Ramos (cell line): ENCODE results near the gene R3HDM2.

Source experiments
- in situ Hi-C: fragments of 300-500 bp; cut with MboI; formaldehyde crosslinking; loops from one replicate; pipeline ENCODE4 v1.14.3; 2022; ENCODE audit warnings: low sequenced_read_pairs; ENCODE audit not compliant: unreplicated experiment

R3HDM2 gene

DNA sequence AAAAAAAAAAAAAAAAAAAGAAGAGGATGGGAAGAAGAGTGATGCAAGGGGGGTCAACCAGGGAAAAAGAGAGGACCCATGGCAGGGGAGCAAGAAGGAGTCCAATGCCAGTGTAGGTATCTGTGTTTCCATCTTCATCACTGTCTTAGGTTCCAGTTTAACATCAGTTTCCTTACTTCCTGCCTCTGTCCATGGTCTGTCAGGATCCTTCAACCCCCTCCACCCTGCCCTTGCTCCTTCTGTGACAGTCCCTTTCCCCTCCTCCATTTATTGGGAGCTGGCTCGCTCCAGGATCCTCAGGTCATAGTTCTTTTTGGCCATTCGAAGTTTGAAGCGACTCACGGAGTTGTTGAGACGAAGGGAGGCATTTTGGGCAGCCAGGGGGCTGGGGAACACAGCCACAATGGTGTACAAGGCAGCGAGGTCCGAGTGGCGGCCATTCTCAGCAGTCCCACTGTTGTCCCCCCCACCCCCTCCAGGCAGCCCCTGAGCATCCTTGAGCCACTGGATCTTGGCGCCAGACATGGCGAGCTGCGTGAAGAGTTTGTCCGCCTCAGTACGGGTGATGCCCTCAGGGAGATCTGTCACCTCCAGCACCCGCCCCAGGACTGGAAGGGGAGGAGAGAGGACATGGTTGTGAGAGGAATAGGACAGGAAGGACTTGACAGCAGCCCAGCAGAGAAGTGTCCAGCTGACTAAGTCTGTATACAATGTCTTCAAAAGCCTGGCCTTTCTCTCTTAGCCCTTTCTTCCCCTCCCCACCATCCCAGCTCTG is 176.2 kb downstream of the R3HDM2 start:
- in situ Hi-C loops, result no loop called here

DNA sequence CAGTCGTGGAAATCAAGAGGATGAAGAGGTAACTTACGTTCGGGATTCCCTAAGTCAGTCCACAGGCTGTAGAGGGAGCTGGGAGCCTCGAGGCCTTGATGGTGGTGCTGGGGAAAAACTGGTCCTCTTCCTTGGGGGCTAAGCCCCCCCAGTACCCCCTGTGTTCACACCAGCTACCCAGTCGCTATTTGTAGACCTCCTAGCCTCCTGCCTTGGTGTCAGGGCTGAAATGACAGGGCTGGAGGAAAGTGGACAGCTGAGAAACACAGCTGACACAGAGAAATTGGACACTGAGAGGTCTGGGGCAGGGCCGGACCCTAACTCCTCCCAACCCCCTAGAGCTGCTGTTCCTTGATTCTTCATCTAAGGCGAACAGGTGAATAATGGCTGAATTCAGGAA is 179.9 kb downstream of the R3HDM2 start, which contains the start of gene STAC3:
STAC3 (minus strand) TSS at position 232 of the 400 bp plus-strand sequence. CDS start 1,551 bp downstream, outside the sequence.
- in situ Hi-C loops, result no loop called here

DNA sequence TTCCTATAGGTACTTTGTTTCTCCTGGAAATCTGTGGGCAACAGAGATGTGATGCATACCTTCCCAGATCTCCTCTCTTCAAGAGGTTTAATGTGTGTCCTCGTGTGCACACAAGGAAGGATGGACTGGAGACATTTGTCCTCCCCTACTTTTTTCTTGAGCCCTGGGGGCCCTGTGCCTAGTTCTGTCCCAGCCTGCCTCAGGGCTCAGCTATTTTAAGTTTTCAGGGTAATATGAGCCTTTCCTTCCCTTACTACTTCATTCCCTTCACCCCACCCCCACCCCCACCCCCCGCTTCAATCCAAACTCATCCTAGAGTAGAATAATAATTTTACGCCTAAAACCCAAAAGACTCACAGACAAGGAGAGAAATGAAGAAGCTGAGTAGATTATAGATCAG is 180.3 kb downstream of the R3HDM2 start:
- in situ Hi-C loops, result no loop called here

DNA sequence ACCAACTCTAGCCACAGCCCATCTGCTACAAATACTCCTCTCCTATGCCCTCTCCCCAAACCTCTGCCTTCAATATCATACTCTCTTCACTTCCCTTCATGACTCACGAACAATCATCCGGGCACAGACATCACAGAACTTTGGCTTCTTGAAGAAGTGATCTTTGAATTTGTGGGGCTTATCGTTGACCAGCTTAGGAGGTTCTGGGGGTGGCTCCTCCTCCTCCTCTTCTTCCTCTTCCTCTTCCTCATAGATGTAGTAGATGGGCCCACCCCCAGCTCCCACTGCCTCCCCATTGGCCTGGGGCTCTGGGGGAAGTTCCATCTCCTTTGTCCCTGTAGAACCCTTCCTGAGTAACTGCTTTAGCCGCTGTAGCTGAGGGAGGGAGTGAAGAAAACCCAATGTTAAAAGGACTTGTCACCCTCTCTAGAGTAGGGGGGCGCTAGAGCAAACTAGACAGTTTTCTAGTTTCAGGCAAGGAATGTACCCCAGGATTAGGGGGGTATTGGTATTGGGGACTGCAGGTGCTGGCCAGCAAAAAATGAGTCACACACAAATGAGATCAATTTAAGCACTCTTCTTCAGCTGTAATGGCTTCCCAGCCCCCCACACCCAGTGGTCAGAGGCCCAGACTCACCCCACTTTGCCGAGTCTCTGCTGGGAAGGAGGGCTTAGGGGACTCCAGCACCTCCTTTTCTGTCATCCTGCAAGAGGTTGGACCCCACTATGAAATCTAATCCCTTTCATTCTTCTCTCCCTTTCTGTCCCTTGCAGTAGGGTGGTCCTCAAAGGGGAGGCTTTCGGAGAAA is 181.7 kb downstream of the R3HDM2 start:
- in situ Hi-C loops, result loop anchor here (5.0 to 25.0 kb wide), 4 partner anchors 37 to 638 kb away; partner anchors contain the start of genes CDK4, CYP27B1, EEF1AKMT3 and GLI1

DNA sequence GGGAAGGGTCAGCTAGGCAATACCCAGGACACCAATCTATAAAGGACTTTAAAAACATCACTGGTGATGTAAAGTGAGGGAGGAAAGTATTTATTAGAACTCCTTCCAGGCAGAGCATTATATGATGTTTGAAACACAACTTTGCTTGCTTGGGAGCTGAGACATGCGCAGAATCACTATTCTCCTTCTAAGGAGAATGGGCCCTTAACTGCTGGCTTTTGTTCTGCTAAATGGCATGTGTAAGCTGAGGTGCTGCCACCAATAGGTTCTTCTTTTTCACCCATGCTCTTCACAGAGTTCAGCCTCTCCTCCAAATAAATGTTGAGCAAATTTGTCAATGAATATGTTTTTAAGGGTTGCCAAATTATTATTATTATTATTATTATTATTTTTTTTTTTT is 183.8 kb downstream of the R3HDM2 start:
- in situ Hi-C loops, result loop anchor here (5.0 to 25.0 kb wide), 4 partner anchors 35 to 640 kb away; partner anchors contain the start of genes CDK4, CYP27B1, EEF1AKMT3 and GLI1

DNA sequence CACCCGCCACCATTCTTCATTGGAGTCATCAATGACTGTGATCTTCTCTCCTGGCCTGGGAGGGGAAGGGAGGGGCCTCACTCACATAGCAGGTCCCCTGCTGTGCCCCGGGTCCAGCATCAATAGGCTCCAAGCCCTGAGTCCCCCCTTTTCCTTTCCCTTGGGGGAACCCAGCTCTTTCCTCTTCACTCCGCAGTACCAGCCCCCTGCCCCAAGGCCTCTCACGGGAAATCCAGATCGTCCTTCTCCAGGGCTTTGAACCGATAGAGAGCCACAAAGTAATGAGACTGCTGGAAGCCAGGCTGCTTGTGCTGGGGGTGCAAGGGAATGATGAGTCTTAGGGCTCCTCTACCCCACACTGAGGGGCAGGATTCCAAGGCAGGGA is 186.5 kb downstream of the R3HDM2 start:
- in situ Hi-C loops, result loop anchor here (25.0 kb wide), 3 partner anchors 218 to 643 kb away; partner anchors contain the start of genes CDK4, CYP27B1, EEF1AKMT3 and GLI1

DNA sequence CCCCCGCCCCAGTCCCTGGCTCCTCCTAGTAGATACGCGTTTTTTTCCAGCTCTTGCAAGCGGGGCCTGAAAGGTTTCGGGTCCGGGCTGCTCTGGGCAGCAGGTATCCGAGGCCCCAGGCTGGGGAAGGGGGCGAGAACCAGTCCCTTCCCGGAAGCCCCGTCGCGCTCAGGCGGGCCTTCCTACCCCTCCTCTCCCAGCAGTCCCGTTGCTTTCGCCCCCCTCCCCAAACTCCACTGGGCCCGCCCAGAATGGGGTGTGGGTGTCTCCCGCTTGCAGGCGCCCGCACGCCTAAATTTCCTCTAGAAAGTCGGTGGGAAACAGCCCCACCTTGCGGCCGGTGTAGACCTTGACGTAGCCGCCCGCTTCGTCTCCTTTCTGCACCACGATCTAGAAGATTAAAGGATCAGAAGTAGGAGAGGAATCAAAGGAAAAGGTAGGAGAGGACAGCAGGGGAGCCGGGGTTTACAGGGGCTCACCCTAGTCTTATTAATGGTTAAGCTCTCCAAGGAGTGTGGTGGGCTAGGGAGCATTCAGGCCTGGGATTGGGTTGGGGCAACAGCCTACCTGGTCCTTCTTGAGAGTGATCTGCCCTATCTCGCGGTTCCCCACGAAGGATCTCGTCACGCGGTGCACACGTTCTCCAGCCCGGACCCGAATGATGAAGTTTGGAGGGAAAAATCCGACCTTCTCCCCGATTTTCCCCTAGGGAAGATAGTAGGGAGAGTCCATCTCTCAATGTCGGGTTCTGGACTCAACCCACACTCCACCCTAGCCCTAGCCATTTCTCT is 187.1 kb downstream of the R3HDM2 start:
- in situ Hi-C loops, result loop anchor here (25.0 kb wide), 3 partner anchors 219 to 644 kb away; partner anchors contain the start of genes CDK4, CYP27B1, EEF1AKMT3 and GLI1

DNA sequence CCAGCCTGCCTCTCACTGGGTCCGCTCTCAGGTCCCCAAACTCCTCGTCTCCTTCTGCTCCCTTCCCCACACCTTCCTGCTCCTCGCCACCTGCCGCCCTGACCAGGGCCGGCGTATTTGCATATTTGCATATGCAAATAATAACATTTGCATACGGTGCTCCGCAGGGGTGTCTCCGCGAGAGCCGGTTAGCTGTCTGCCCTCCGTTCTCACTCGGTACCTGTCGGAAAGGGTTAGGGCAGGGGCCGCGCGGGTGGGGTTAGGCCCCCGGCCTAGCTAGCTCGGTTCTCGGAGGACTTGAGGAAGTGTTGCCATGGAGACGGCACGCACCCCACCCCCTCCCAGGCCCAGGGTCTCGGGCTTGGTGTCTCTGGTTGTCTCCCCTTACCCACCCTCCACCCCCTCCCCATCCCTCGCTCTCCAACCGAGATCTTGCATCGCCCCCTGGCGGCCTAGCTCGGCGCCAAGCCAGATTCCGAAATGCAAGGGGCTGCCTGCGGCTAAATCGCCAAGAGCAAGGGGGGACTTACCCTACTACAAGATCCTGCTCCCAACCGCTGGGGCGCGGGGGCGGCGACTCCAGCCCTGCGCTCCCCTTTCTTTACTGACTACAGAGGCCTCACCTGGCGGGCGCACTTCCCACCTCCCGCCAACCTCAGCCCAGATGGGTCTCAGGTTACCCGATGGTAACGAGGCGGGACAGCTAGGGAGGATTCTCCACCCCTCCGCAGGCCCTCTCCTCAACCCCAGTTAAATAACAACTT is 188.0 kb downstream of the R3HDM2 start:
- in situ Hi-C loops, result loop anchor here (25.0 kb wide), 3 partner anchors 219 to 644 kb away; partner anchors contain the start of genes CDK4, CYP27B1, EEF1AKMT3 and GLI1

DNA sequence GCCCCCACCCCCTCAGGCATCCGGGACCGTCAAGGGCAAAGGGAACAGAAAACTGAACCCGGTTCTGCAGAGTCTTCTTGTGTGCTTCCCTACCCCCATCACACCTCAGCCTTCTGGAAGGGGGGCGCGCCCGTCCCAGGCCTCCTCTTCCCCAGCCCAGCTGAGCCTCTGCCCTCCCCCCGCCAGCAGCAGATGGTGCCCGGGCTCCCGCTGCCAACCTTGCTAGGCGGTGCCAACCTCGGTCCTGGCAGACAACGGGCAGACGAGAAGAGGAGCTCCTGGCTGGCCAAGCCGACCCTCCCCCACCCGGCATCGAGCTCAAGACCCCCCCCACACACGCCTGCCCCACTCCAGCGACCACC is 188.5 kb downstream of the R3HDM2 start:
- in situ Hi-C loops, result loop anchor here (25.0 kb wide), 3 partner anchors 220 to 645 kb away; partner anchors contain the start of genes CDK4, CYP27B1, EEF1AKMT3 and GLI1

DNA sequence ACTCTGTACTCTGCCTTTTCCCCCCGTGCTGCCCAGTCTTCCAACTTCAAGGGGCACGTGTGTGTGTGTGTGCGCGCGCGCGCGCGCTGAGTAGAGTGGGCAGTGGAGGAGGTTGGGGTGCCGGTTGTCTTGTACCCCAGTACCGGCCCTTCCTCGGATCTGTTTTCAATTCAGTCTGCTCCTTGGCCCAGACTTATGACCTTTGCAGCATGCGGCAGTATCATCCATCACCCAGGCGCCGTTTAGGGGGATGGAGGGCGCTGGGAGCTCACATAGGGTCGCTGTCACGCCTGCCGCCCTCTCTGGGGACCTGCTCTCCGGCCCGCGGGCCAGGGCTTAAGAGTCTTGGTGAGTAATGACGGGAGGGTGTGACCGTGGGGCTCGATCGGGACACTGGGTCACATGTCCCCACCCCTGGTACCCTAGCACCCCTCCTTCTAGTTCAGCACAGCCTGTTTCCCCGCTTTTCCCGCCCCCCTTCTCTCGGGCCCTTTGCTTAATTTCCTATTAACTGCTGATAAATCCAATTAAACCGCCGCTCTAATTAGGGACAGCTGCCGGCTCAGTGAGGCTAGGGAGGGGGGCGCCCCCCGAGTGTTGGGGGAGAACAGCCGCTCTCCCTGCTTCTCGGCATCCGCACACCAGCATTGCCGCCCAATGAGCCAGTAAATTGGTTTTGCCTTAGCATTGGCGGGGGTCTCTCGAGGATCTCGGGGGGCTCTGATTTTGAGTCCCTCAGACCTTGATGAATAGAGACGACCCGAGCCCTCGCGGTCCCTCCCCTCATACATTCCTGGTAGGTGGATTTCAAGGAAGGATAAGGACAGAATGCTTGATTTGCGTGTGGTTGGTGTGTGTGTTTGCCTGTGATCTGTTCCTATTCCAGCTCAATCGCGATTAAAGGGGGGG is 189.2 kb downstream of the R3HDM2 start:
- in situ Hi-C loops, result loop anchor here (25.0 kb wide), 3 partner anchors 221 to 646 kb away; partner anchors contain the start of genes CDK4, CYP27B1, EEF1AKMT3 and GLI1

DNA sequence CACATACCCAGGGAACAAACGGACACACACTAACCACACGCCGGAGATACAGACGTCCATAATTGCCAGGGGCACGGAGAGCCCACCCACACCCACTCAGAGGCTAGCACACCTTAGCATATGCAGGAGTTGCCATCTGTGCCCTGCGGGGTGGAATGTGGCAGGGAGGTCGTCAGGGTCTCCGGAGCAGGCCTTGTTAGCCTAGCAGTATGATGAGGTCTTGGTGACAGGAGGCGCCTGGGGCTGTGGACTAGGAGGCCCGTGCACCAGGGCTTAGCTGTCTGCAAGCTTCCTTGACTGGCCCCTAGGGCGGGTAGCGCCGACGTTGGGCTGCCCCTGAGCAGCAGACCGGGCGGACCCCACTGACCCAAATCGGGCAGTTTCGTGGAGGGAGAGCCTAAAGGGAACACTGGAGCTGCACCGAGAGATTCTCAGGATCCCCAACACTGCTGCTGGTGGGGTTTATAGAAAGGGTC is 189.9 kb downstream of the R3HDM2 start:
- in situ Hi-C loops, result loop anchor here (25.0 kb wide), 3 partner anchors 221 to 646 kb away; partner anchors contain the start of genes CDK4, CYP27B1, EEF1AKMT3 and GLI1

DNA sequence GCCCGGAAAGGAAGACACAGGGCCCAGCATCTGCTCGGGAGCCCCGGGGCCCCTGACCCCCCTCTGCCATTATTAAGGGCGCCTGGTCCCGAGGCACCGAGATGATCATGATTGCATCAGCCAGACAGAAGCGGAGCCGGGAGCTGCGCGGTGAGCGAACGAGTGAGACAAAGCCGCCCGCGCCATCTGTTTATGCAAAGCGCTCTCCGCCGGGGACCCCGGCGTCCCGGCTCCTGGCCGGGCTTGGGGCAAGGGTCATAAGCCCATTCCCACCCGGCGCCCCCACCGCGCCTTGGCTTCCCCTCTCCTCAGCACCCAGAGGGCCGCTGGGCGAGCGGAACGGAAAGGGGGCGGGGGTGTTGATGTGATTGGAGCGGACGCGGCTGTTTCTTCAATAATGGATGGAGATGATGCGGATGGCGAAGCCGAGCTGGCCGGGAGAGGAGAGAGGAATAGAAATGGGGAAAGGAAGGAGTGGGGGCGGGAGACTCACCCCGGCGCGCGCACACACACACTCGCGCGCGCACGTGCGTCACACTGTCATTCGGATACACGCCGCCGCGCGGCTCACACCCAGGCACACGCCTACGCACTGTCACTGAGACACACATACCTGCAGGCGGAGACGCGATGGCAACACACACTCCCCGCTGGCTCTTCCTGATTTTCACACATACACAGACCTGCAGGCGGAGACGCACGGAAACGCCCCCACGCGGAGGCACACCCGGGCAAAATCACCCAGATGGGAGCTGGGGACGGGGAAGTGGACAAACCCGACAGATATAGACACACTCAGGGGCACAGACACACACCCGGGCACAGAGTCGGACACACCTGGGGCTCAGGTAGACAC is 190.5 kb downstream of the R3HDM2 start:
- in situ Hi-C loops, result loop anchor here (25.0 kb wide), 3 partner anchors 222 to 647 kb away; partner anchors contain the start of genes CDK4, CYP27B1, EEF1AKMT3 and GLI1

DNA sequence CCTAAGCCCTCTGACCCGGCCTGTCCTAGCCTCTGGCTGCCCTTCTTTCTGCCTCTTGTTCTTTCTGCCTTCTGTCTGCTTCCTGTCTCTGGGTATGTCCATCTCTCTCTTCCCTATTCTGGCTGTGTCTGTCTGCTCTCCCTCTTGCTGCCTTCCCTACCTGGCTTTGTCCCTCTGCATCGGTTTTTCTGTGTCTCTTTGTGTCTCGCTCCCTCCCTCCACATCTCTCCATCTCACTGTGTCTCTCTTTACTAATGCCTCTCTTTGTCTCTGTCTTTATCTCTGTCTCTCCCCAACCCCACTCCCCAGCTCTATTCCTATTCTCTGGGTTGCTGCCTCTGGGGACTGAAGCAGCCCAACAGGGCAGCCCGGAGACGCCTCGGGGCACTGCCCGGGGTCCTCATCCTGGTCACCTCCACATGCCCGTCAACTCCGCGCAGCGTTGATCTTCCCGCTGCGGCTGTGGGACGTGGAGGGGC is 191.2 kb downstream of the R3HDM2 start:
- in situ Hi-C loops, result loop anchor here (25.0 kb wide), 3 partner anchors 223 to 648 kb away; partner anchors contain the start of genes CDK4, CYP27B1, EEF1AKMT3 and GLI1

DNA sequence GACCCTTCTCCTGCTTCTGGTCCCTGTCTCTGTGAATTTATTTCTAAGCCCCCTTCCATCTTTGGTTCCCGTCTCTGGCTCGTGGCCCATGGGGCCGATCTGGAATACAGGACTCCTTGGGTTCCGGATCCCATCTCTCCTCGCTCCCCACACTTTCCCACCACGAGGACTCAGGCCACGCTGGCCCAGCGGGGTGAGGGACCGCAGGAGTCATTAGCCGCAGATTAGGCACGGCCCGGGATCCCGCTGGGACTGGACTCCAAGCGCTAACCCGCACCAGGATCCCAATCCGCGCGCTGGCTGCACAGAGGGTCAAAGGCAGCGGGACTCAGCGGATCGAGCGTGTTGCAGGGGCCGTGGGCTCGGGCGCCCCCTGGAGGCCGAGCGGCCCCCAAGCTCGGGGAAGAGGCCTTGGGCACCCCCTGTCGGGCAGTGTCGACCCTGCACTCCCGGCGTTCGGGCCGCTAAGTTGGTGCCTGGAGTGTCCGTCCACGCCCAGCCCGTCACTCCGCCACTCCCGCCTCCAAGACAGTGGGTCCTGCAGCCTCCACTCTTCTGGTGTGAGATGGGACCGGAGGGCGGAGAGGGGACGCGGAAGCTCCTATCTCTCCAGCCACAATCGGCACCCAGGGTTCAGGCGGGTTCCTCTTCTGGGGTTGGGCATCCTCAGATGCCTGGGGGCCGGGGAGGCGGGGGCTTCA is 191.8 kb downstream of the R3HDM2 start:
- in situ Hi-C loops, result loop anchor here (25.0 kb wide), 3 partner anchors 223 to 648 kb away; partner anchors contain the start of genes CDK4, CYP27B1, EEF1AKMT3 and GLI1

DNA sequence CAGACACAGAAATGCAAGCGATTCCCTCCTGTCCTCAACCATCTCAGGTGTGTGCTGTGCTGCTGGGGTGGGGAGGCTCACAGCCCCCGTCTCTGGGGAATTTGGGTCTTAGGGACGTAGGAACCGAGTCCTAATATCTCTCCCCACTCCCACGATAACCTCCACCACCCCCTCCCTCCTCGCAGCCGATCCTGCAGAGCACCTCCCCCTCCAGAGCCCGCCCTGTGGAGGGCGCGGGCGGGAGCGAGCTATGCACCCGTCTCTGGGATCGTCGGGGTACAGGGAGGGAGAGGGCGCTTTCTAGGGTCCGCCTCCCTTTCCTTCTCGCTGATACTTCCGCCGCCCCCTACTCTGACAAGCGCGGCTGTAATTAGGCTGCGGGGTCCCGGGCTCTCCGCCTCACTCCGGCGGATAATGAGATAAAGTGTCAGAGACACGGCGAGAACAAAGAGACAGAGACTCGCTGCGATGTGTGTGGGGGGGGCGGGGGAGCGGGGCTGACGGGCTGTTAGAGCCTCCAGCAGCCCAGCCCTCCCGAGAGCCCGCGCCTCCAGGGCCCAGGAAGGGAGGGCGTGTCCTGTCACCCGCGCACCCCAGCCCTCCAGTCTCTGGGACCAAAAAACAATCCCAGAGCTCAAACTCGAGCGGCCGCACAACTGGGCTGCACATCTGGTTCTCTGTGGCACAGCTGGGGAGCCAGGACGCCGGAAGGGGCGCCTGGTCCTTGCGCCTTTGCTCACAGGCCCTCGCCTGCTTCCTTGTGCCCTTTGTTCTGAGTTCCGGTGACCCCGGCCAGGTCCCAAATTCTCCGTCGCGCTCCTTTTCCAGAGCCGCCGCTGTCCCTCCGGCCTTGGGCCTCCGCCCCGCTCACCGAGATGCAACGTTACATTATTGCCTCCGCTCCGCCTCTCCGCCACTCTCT is 192.7 kb downstream of the R3HDM2 start:
- in situ Hi-C loops, result loop anchor here (25.0 kb wide), 3 partner anchors 224 to 649 kb away; partner anchors contain the start of genes CDK4, CYP27B1, EEF1AKMT3 and GLI1
